HG02943 (cell line): Measurements from ENCODE around the gene RUSC1.

Experiments used
- ATAC-seq: cut with Tn5 transposase; IDR thresholded peaks from one replicate; pipeline ENCODE4 v1.9.1; 2021; ENCODE audit warnings: mild to moderate bottlenecking, low read depth, moderate library complexity; ENCODE audit not compliant: unreplicated experiment

Gene RUSC1

DNA sequence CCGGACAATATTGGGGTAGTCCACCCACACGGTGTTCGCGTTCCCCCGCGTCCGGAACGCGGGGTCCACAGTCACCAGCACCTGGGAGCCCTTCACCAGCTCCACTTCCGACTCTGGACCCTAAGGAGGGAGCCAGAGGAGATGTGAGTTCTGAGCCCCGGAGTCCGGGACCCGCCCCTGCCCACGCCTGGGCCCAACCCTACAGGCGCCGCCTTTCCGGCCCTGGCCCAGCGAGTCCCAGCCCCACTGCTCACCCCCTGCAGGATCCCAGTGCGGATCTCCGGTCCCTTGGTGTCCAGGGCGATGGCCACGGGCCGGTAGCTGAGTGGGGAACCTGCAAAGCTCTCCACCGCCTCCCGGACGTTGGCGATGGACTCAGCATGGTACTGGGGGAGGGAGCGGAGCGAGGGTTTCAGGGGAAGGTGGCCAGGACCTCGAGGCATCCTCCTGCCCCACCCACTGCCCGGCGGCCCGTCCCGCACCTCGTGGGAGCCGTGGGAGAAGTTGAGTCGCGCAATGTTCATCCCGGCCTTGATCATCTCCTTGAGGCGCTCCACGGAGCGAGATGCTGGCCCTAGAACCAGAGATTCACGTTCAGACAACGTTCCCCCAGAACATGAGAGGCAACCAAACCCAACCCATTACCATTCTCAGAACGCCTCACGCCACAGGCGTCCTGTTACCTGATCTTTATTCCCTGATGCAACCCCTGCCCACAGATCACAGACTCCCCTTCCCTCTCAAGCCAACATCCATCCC, 25.3 kb upstream of the RUSC1 start:
- no peak for ATAC-seq

DNA sequence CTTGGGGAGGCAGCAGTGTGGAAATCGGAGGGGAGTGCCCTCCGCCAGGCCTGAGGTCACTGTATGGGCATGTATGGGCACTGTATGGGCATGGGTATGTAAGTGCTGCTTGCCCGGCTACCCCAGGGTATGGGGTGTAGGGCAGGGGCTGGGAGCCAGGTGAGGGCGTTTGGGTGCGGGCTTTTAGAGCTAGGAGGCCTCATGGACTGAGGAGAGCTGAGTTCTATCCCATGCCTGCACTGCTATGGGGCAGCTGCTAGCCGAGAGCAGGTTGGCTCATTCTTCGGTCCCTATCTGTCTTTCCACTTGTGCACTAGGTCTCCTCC, 24.8 kb upstream of the RUSC1 start:
- ATAC-seq, result no peak

DNA sequence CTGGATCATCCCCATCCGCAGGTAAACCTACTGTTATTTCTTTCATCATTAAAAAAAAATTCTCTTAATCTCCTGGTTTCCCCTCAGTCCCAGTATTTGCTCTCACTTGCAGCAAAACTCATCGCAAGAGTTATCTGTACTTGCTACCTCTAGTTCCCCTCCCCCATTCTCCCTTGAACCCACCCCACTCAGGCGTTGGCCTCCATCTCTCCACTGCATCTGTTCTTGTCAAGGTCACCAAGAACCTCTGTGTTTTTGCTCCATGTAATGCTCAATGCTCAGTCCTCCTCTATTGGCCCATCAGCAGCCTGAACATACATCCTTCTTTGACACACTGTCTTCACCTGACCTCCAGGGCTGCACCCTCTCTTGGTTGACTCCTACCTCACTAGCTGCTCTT, 24.0 kb upstream of the RUSC1 start:
- no peak for ATAC-seq

DNA sequence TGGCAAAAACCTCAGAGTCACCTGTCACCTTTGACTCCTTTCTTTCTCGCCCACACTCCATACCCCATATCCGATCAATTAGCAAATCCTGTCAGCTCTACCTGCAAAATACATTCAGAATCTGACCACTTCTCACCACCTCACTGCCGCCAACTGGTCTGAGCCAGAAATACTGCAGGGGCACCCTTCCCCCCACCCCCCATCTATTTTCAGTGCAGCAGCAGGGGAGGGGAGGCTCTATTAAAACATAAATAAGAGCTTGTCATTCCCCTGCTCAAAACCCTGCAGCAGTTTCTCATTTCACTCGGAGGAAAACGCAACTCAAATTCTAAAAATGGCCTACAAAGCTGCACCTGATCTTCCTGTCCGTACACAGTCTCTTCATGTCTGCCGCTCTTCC, 23.3 kb upstream of the RUSC1 start:
- ATAC-seq, result no peak

DNA sequence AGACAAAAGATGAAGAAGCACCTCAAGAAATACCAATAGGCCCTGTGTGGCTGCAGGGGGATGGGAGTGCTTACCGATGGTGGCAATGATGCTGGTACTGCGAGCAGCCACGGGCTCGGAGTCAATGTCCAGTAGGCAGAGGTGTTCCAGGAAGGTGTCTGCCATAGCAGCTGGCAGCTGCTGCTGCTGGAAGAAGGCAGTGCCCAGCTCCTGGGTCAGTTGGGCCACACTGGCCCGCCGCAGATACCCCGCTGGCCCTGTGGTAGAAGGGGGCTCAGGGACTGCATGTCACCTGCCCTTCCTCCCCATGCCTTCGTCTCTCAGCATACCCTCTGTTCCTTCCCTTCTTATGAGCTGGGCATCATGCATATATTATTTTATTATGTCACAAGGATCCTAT, 20.7 kb upstream of the RUSC1 start:
- no peak for ATAC-seq

DNA sequence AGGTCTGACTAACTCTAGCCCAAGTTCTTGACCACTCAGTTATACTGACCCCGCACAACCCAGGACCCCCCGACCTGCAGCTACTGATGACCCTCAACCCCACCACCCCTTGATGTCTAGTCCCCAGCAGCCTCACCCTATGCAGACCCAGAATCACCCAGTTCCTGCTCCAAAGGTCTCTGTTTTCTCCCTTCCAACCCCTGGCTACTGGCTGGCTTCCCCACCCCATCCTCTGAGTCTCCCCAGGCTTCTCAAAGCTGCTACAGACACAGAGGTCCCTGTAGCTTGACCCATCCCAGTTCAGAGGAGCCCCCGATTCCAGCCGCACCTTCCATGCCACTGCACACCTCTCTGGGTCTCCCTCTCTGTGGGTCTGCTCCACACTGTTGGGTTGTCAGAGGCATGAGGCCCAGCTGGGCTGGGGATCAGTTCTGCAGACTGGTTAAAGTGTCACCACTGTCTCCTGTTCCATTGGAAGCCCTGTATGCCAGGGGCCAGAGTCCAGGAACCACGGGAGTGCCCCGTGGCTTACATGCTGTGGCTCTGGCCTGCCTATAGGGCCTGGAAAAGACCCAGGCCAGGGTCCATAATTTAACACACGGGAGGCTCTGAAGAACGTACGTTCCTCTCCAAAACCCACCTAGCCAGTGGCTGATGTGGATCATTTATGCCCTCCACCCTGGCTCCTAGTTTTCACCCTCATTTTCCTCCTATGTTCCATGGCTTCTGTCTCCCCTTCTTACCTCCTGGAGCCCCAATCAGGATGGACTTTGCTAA, 20.0 kb upstream of the RUSC1 start:
- ATAC-seq, result no peak

DNA sequence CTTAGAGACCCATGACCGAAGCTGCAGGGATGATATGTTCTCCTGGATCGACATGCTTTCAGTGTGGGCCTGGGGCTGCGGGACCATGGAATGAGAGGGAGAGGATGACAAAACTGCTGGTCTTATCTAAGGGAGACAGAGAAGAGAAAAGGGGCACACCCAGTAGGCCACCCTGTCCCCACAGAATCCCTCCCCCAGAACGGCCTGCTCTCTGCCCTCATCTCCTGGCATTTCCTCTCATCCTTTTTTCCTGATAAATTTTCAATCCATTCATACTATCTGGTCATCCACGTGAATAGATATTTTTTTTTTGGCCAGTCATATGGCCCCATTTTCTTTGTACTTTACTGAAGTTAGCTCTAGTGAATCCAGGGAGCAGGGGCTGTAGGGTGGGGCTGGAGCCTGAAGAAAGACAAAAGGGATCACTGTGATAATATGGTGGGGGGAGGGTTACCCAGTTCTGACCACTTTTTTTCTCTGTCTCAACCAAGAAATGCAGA, 19.3 kb upstream of the RUSC1 start, which contains the start of gene PKLR:
TSS of gene PKLR (minus strand) at position 97 of the 500 bp plus-strand sequence. CDS start at position 54, 43 bp downstream.
- no peak for ATAC-seq

DNA sequence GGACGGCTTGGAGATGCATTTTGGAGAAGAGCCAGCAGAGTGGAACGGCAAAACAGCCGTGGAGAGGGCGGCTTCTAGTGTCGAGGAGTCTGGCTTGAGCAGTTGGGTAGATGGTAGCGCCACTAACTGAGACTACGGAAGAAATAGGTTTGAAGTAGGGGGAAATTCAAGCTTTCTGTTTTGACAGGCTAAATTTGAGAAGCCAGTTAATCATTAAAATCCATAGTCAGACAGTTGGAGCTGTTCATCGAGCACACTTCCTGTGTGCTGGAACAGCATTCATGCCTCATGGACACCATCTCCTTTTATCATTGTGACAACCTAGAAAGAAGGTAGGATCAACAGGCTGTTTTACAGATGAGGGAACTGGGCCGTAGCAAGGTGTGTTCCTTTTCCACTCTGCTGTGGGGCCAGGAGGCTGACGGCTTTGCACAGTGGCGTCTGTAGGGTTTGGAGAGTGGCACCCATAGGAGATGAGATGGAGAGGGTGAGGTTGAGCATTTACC, 16.1 kb upstream of the RUSC1 start:
- ATAC-seq, result no peak

DNA sequence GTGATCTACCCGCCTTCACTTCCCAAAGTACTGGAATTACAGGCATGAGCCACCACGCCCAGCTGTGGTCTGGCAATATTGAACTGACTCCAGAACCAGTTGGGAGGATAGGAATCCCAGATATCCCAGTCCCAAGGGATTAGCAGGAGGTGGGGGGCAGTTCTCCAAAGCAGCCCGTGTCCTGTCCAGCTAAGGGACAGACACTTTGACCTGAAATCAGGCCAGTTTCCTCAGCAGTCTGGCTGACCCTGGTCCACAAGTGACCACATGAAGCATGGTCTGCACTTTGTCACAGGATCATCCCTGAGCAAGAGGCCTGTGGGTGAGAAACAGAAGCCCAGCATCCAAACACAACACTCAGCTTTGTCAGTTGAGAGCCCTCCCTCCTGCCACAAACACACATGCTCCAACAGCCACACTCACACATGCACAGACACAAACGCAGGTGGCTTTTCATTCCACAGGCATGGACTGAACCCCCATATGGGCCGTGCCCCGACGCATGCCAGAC, 14.8 kb upstream of the RUSC1 start:
- no peak for ATAC-seq

DNA sequence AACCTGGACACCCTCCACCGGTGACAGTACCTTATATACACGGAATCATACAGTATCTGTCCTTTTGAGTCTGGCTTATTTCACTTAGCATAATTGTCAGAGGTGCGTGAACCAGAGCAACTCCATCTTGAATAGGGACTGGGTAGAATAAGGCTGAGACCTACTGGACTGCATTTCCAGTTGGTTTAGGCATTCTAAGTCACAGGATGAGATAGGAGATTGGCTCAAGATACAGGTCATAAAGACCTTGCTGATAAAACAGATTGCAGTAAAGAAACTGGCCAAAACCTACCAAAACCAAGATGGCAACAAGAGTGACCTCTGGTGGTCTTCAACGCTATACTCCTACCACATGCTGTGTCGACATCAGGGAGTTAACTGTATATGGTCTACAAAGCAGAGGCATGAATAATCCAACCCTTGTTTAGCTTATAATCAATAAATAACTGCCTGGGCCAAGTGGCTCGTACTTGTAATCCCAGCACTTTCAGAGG, 13.4 kb upstream of the RUSC1 start:
- no peak for ATAC-seq

DNA sequence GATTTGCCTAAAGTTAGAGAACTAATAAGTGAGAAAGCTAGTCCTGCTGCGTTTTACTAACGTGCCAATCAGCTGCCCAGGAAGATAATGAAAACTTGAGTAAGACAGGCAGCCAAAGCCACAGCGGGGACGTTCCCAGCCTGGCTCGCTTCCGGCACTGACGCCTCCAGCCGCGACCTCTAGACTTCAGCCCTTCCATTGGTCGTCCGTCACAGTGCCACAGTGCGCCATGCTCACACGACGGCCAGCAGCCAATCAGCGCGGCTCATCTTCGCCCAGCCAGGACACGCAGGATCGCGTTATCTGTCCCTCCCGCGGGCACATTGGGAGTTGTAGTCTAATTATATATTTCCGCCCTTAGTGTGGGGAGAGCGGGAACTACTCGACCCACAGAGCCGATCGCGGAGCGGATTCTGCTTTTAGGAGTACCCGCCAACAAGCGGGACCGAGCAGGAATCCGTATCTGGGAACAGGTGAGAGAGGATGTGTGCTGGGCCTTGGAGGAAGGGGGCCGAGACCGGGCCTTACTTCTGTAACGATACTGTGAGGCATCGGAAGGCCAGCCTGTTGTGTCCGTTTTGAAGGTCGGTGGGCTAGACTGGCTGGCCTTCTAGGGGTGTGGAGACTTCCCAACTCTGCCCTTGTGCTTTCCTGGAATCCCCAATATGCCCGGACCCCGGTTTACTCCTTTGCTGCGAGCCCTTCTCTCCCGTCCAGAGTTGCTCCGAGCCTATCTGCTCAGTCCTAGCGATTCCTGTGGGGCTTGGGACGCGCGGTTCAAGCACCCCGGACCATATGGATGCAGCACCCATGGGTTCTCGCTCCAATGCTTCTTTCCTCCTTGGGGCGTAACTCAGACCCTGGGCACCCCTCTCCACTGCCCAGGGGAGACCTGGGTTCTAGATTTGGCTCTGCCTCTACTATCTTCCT, 11.9 kb upstream of the RUSC1 start, which contains the start of gene FDPS:
TSS of gene FDPS (plus strand) at position 374 of the 930 bp plus-strand sequence. CDS start 924 bp downstream, outside the sequence.
- ATAC-seq, result peak; percentile 88

DNA sequence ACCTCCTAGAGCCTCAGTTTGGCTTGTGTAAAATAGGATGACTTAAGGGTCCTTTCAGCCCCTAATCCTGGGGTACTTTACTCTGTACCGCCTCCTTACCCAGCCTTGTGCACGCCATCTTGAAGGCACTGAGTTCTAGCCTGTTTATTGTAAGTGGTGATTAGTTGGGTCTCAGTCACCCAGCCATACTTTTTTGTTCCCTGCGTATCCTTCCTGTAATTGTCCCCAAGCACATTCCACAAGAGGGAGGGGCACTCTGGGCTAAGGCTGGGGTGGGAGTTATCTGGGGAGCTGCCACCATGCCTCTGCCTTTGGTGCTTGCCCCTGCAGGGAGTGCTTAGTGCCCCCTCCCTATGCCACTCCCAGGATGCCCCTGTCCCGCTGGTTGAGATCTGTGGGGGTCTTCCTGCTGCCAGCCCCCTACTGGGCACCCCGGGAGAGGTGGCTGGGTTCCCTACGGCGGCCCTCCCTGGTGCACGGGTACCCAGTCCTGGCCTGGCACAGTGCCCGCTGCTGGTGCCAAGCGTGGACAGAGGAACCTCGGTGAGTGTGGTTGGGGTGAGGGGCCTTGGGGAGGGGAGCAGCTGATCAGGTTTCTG, 11.2 kb upstream of the RUSC1 start:
- ATAC-seq, result no peak

DNA sequence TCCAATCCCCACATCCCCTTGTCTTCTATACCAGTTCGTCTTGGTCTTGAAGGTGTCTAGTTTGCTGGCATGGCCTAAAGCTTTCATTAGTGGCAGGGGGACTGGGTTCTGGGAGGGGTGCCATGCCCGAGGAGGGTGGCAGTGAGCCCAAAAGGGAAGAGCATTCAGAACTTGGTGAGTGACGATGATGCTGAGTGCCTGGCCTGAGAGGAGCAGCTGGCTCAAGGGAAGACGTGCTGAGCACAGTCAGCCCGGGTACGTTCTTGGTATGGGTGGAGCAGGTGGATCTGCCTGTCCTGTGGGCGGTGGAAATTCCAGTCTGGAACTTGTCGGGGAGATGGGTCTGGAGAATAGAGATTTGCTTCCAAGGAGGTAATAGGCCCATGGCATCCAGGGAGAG, 7.4 kb upstream of the RUSC1 start:
- ATAC-seq, result no peak

DNA sequence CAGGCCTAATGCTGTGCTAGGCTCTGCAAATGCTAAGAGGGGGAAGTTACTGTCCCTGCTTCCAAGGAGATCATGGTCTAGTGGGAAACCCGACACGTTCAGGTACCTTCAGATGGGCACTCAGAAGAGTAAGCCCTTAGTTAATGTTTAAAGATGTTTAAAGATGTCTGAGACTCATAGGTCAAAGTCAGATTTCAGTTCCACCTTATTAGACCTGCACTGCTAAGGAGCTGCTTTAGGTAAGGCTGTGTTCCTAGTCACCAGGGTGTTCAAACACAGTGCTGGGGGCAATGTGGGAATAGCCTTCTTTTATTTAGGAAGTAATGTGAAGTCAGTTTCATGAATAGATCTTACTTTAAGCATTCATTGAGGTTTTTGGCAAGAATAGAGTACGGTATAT, 3.8 kb upstream of the RUSC1 start:
- ATAC-seq, result no peak

DNA sequence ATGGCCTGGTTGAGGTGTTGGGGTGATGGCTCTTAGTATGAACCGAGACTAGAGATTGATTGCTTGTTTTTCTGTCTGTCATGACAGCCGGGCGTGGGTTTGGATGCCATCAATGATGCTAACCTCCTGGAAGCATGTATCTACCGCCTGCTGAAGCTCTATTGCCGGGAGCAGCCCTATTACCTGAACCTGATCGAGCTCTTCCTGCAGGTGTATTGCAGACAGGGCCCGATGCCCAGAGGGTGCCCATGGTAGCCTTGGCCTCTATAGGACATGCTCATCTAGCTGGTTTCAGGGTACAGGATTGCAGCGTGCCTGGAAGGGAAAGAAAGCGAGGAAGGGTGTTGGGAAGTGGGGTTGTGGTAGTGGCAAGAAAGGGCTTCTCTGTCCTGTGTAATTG, 2.6 kb upstream of the RUSC1 start:
- no peak for ATAC-seq

DNA sequence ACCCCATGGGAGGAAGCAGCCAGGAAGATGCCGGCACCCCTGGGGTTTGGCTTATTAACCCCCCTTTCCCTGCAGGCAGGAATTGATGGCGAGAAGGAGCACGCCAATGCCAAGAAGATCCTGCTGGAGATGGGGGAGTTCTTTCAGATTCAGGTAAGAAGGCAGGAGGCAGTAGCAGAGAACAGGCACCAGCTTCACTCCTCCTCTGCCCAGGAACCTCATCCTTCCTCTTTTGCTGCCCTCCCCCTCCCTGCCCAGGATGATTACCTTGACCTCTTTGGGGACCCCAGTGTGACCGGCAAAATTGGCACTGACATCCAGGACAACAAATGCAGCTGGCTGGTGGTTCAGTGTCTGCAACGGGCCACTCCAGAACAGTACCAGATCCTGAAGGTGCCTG, 1.2 kb upstream of the RUSC1 start:
- no peak for ATAC-seq

DNA sequence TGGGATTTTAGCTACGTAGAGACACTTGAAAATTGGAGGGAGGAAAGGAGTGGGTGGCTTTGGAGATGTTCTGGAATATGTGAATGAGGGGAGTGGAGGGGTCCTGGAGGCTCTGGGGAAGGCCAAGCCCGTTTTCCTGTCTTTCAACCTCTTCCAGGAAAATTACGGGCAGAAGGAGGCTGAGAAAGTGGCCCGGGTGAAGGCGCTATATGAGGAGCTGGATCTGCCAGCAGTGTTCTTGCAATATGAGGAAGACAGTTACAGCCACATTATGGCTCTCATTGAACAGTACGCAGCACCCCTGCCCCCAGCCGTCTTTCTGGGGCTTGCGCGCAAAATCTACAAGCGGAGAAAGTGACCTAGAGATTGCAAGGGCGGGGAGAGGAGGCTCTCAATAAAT, 442 bp upstream of the RUSC1 start:
- ATAC-seq, result no peak

DNA sequence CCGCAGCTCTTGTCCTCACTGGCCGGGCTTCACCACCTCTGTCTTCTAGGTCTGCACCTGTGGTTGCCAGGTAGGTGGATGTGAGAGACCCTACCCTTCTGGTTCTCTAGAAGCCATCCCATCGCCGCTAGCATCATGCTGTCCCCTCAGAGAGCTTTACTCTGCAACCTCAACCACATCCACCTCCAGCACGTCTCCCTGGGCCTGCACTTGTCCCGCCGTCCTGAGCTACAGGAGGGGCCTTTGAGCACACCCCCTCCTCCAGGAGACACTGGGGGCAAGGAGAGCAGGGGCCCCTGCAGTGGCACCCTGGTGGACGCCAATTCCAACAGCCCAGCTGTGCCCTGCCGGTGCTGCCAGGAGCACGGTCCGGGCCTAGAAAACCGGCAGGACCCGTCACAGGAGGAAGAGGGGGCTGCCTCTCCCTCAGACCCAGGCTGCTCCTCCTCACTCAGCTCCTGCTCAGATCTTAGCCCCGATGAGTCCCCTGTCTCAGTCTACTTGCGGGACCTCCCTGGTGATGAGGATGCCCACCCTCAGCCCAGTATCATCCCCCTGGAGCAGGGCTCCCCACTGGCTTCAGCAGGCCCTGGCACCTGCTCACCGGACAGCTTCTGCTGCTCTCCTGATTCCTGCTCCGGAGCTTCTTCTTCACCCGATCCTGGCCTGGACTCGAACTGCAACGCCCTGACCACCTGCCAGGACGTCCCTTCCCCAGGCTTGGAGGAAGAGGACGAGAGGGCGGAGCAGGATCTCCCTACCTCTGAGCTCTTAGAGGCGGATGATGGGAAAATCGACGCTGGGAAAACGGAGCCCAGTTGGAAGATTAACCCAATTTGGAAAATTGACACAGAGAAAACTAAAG, 1.2 kb downstream of the RUSC1 start:
- ATAC-seq, result no peak

DNA sequence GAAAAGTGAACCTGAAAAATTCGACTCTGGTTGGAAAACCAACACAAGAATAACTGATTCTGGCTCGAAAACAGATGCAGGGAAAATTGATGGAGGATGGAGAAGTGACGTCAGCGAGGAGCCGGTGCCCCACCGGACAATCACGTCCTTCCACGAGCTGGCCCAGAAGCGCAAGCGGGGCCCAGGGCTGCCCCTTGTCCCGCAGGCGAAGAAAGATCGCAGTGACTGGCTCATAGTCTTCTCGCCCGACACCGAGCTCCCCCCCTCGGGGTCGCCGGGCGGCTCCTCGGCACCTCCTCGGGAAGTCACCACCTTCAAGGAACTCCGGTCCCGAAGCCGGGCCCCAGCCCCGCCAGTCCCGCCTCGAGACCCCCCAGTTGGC, 1.9 kb downstream of the RUSC1 start:
- no peak for ATAC-seq
